SJSA1 (cell line): Measurements from ENCODE around the gene PDE8B. TPM values are rescaled to one million over a fixed set of nuclear protein-coding genes. Genes with fewer than 3 reads are reported as not detected.
"Not testable (repeated sequence)": the region's sequence is repeated elsewhere in the genome, so short reads cannot be mapped to it uniquely, and the experiment has no call there.

ENCODE experiments used
- DNase-seq, 2 experiments: peaks; one replicate each; pipeline ENCODE4 v3.0.0-alpha.2; 2015 to 2020; ENCODE audit warnings: low spot score in 2 of 2, low read depth in 1 of 2
- H3K27ac ChIP-seq: fragments of 250-450 bp; sonication (Bioruptor Pico); 2 replicates; pipeline ENCODE4 v1.5.1; 2020; ENCODE audit warnings: mild to moderate bottlenecking, moderate library complexity
- H3K27me3 ChIP-seq: fragments of 250-450 bp; sonication (Bioruptor Pico); replicated peaks from 2 replicates; pipeline ENCODE4 v1.5.1; 2020; ENCODE audit warnings: mild to moderate bottlenecking, moderate library complexity
- H3K36me3 ChIP-seq: fragments of 250-450 bp; sonication (Bioruptor Pico); 2 replicates; pipeline ENCODE4 v1.5.1; 2020; ENCODE audit warnings: mild to moderate bottlenecking
- H3K4me1 ChIP-seq: fragments of 250-450 bp; sonication (Bioruptor Pico); replicated peaks from 2 replicates; pipeline ENCODE4 v1.6.1; 2021; ENCODE audit warnings: mild to moderate bottlenecking
- H3K4me3 ChIP-seq: fragments of 250-450 bp; sonication (Bioruptor Pico); 2 replicates; pipeline ENCODE4 v1.5.1; 2020; ENCODE audit warnings: mild to moderate bottlenecking
- H3K9me3 ChIP-seq: fragments of 250-450 bp; sonication (Bioruptor Pico); replicated peaks from 2 replicates; pipeline ENCODE4 v1.5.1; 2020; ENCODE audit warnings: mild to moderate bottlenecking
- total RNA-seq: library from RNA; depleted of rRNA; stranded (reverse); fragments of >200 nt; shearing (Covaris generic); gene quantifications from 2 replicates; pipeline ENCODE4 v1.2.3, GENCODE V29; 2014

PDE8B gene
- total RNA-seq, 1 experiment from 2014 or later = not detected

- Histone ChIP-seq H3K27me3 (no peaks in the 10 kb centered on the region), H3K9me3 (no peaks in the 10 kb centered on the region), H3K4me1 (no peaks in the 10 kb centered on the region)
Observed at GRCh38 chr5:77367741-77368140, 157.3 kb downstream of the PDE8B start.

GRCh38 chr5:77368367-77368766, 157.9 kb downstream of the PDE8B start:
- no peaks in the 10 kb centered on the region for H3K36me3 ChIP-seq
- H3K9me3 ChIP-seq = no peaks in the 10 kb centered on the region
- H3K4me3 ChIP-seq = no peak overlapping the region
- H3K27ac ChIP-seq = no peak overlapping the region
- H3K4me1 ChIP-seq = no peaks in the 10 kb centered on the region
- H3K27me3 ChIP-seq = no peaks in the 10 kb centered on the region
- no peak for DNase-seq

More at GRCh38 chr5:77367741-77368140, 157.3 kb downstream of the PDE8B start:
- H3K36me3 ChIP-seq = no peaks in the 10 kb centered on the region
- H3K27ac ChIP-seq = no peak overlapping the region
- no peak overlapping the region for H3K4me3 ChIP-seq
- no peak for DNase-seq

GRCh38 chr5:77369566-77369965, 159.1 kb downstream of the PDE8B start:
- H3K27ac ChIP-seq = no peak overlapping the region
- H3K36me3 ChIP-seq = no peaks in the 10 kb centered on the region
- no peaks in the 10 kb centered on the region for H3K27me3 ChIP-seq
- H3K4me3 ChIP-seq = no peak overlapping the region
- no peaks in the 10 kb centered on the region for H3K4me1 ChIP-seq
- no peaks in the 10 kb centered on the region for H3K9me3 ChIP-seq
- DNase-seq = no peak

DNA sequence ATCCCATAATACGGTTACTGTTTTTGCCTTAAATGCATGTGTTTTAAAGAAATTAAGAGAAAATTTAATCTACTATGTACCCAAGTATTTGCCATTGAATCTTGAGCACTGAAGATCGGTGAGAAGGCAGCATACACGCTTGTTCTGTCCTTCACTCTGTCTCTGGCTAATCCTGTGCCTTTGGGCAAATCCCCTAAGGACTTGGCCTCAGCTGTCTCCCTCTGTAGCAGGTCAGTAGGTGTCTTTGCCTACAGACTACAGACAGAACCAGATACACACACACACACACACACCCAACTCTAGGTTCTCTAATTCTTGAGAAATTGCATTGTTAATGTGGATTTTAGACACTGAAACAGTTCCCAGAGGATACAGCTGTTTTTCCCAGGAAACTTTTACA, 164.2 kb downstream of the PDE8B start:
- Histone ChIP-seq H3K4me1 (no peaks in the 10 kb centered on the region), H3K27ac (no peak overlapping the region), H3K9me3 (no peaks in the 10 kb centered on the region), H3K4me3 (no peak overlapping the region), H3K27me3 (no peaks in the 10 kb centered on the region), H3K36me3 (no peaks in the 10 kb centered on the region)
- no peak for DNase-seq

DNA sequence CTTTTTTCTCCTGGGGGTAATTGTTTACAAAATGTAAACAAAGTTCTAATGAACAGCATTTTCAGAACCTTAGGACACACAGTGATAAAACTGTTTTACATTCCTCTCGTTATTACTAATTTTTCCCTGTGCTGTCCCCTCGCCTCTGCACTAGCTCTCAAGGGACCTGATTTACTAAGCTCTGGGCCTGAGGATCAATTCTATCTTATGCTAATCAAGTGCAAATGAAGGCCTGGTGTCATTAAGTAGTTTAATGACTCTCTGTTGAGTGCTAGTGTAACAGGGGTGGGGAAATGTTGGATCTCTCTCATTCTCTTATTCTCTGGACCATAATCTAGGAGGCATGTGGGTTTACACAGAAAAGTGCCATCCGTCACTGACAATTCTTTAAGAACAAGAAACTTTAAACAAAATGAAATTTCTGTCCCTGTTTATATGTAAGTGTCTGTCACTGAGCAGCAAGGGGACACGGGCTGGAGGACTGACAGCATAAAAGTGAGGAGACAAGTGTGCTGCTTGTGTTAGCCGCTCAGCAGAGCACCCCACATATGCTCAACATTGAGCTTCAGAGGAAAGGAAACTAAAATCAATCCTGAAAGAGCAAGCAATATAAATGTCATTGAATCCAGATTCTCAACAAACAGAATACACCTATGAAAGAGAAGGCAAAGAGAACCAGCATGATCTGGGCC, 166.3 kb downstream of the PDE8B start:
- Histone ChIP-seq H3K4me3 (no peak overlapping the region), H3K9me3 (no peaks in the 10 kb centered on the region), H3K4me1 (no peaks in the 10 kb centered on the region), H3K27me3 (no peaks in the 10 kb centered on the region), H3K27ac (no peak overlapping the region), H3K36me3 (no peaks in the 10 kb centered on the region)
- no peak for DNase-seq

DNA sequence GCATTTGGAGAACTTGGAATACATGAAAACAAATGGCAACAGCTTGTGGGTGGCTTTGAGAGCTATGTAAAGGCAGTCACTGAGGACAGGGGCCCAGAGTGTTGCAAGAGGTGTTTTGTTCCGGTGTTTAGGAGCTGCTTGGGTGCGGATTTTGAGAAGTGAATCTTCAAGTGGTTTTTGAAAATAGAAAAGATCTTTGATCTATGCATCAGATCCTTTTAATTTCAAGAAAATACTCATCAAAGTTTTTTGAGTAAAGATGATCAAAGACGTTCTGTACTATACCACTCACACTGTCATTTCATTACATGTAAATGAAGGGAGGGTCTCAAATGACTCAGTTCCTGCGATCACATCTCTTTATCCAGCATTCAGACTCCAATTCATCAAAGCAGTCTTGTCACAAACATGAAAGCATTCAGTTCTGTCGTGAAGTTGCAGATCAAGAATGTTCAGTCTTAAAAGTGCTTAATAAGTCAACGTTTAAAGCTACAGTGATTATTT, 169.1 kb downstream of the PDE8B start:
- Histone ChIP-seq H3K9me3 (no peaks in the 10 kb centered on the region), H3K36me3 (no peaks in the 10 kb centered on the region), H3K4me1 (no peaks in the 10 kb centered on the region), H3K27ac (no peak overlapping the region), H3K4me3 (no peak overlapping the region), H3K27me3 (no peaks in the 10 kb centered on the region)
- no peak for DNase-seq

- no peaks in the 10 kb centered on the region for H3K36me3 ChIP-seq
- no peaks in the 10 kb centered on the region for H3K27me3 ChIP-seq
- H3K4me3 ChIP-seq = no peak overlapping the region
- no peaks in the 10 kb centered on the region for H3K4me1 ChIP-seq
- no peaks in the 10 kb centered on the region for H3K9me3 ChIP-seq
- no peak for DNase-seq
- no peak overlapping the region for H3K27ac ChIP-seq
Observed at GRCh38 chr5:77380636-77381035, 170.2 kb downstream of the PDE8B start.

DNA sequence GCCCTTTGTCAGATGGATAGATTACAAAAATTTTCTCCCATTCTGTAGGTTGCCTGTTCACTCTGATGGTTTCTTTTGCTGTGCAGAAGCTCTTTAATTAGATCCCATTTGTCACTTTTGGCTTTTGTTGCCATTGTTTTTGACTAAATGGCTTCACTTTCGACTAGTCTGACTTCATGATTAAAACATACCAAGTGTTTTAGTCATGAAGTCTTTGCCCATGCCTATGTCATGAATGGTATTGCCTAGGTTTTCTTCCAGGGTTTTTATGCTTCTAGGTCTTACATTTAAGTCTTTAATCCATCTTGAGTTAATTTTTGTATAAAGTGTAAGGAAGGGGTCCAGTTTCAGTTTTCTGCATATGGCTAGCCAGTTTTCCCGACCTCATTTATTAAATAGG, 172.9 kb downstream of the PDE8B start:
- H3K36me3 ChIP-seq, H3K9me3 ChIP-seq, DNase-seq, H3K27me3 ChIP-seq, H3K4me1 ChIP-seq, H3K27ac ChIP-seq, H3K4me3 ChIP-seq: not testable (repeated sequence)

DNA sequence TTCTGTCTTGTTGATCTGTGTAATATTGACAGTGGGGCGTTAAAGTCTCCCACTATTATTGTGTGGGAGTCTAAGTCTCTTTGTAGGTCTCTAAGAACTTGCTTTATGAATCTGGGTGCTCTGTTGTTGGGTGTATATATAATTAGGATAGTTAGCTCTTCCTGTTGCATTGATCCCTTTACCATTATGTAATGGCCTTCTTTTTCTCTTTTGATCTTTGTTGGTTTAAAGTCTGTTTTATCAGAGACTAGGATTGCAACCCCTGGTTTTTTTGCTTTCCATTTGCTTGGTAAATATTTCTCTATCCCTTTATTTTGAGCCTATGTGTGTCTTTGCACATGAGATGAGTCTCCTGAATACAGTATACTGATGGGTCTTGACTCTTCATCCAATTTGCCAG, 175.9 kb downstream of the PDE8B start:
- not testable (repeated sequence) for H3K4me1 ChIP-seq, H3K27ac ChIP-seq, H3K36me3 ChIP-seq, H3K4me3 ChIP-seq, H3K9me3 ChIP-seq, H3K27me3 ChIP-seq, DNase-seq

DNA sequence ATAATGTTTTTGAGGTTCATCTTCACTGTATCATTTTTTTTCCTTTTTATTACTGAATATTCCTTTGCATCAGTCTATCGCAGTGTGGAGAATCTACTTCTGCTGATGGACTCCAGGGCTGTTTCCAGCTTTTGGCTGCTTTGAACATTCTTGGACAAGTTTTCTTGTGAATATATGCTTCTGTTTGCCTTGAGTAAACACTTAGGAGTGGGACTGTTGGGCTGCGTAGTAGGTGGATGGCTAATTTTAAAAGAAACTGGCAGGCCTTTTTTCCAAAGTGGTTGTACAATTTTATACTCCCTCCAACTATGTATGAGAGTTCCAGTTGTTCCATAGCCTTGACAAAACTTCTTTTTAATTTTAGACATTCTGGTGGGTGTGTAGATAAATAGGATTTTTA, 179.3 kb downstream of the PDE8B start:
- Histone ChIP-seq H3K36me3 (no peaks in the 10 kb centered on the region), H3K4me3 (no peak overlapping the region), H3K27ac (no peak overlapping the region), H3K4me1 (no peaks in the 10 kb centered on the region), H3K27me3 (no peaks in the 10 kb centered on the region), H3K9me3 (no peaks in the 10 kb centered on the region)
- no peak for DNase-seq

- Histone ChIP-seq H3K36me3 (no peaks in the 10 kb centered on the region), H3K4me3 (no peak overlapping the region), H3K4me1 (no peaks in the 10 kb centered on the region), H3K27me3 (no peaks in the 10 kb centered on the region), H3K9me3 (no peaks in the 10 kb centered on the region), H3K27ac (no peak overlapping the region)
- no peak for DNase-seq
Observed at GRCh38 chr5:77390221-77390620, 179.7 kb downstream of the PDE8B start.

- H3K4me1 ChIP-seq = no peaks in the 10 kb centered on the region
- no peaks in the 10 kb centered on the region for H3K36me3 ChIP-seq
- no peak overlapping the region for H3K27ac ChIP-seq
- DNase-seq = no peak
- no peaks in the 10 kb centered on the region for H3K9me3 ChIP-seq
- H3K27me3 ChIP-seq = no peaks in the 10 kb centered on the region
- no peak overlapping the region for H3K4me3 ChIP-seq
Observed at GRCh38 chr5:77390795-77391194, 180.3 kb downstream of the PDE8B start.

DNA sequence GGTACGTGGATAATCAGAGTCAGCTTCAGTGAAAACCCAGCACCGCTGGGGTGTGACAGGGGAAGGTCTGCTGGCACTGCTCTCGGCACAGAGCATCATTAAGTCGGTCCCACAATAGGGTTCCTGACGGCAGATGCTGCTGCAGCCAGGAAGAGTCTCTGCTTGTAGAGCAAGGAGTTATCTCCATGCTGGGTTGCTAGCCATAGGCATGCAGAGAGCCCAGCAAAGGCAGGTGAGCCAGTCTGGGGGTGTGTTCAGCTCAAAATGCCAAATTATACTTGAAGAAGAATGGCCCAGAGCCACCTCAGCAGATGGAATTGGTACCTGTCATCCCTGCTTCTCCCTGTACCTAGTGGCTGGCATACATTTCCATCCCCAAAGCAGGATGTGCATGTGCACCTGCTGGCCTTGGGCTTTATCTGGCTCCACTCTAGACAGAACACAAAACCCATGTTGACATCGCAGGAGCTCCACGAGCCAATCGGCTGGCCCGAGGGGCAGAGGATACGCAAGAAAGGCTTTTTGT, 180.8 kb downstream of the PDE8B start:
- Histone ChIP-seq H3K4me3 (no peak overlapping the region), H3K9me3 (no peaks in the 10 kb centered on the region), H3K27me3 (no peaks in the 10 kb centered on the region), H3K36me3 (no peaks in the 10 kb centered on the region), H3K27ac (no peak overlapping the region), H3K4me1 (no peaks in the 10 kb centered on the region)
- no peak for DNase-seq

DNA sequence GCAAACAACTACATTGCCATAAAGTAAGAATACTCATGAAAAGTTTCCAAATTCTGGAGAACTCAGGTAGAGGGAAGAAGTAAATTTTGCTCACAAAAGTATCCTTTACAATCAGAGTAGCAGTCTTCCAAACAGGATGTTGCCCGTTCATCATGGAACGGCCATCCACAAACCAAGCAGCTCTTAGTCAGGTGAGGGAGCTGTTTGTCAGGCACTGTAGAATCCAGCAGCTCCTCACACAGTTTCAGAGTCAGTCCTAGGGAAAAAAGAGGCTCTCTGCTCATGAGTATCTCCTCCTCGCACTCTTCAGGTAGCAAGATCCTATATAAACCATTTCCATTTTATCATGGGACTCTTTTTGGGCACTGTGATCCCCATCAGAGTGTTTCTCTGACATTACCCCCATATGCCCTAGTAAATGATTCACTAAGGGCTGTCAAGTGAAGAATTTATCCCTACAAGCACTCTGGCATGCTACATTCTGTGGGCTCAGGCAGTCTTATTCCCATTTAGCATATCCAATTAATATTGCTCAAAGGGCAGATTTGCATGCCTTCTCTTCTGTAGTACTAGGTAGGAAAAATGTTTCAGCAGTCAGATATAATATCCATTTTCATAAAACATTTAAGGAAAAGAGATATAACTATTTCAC, 183.7 kb downstream of the PDE8B start:
- Histone ChIP-seq H3K4me1 (no peaks in the 10 kb centered on the region), H3K27me3 (no peaks in the 10 kb centered on the region), H3K9me3 (no peaks in the 10 kb centered on the region), H3K36me3 (no peaks in the 10 kb centered on the region), H3K27ac (no peak overlapping the region), H3K4me3 (no peak overlapping the region)
- DNase-seq = no peak
